HG02623 (cell line): Measurements from ENCODE around the gene HELB.

Experiments
- ATAC-seq: cut with Tn5 transposase; IDR thresholded peaks from one replicate; pipeline ENCODE4 v1.9.1; 2021; ENCODE audit warnings: moderate library complexity; ENCODE audit not compliant: unreplicated experiment

The HELB gene

DNA sequence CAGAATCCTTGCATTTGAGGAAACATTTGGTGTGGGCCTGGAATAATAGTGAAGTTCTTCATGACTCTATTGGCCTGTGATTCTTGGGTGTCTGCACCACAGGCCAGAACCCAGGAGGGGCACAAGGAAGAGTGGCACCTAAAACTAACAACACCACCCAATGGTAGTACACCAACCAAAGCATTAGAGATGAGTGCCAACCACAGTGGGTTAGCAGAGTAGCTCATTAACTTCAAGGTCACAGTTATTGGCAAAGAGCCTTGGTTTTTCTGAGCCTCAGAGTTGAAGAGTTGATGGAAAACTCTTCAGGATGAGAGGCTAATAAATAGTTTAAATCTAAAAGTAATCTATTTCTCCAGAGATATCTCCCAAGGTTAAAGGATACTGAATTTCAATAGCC, 57.0 kb downstream of the HELB start:
- ATAC-seq: no peak

DNA sequence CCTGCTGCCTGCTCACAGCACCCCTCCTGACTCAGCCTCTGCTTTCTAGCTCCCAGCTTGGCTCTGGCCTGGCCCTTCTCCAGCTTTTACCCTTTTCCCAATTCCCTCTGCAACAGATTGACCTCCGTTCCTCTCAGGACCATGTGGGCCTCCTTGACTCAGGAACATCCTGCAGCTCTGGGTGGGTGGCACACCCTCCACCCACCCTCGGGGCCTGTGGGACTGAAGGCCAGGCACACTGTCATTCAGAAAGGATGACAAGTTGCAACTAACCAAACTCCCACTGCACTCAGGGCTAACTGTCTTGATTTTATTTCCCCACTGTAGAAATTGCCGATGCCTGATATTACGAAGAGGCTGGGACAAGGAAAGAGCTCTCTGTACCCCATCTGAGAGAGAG, 59.4 kb downstream of the HELB start:
- ATAC-seq: no peak

GRCh38 chr12:66365718-66366490, 63.6 kb downstream of the HELB start:
- ATAC-seq: no peak

GRCh38 chr12:66367015-66367667, 64.8 kb downstream of the HELB start:
- ATAC-seq: no peak

DNA sequence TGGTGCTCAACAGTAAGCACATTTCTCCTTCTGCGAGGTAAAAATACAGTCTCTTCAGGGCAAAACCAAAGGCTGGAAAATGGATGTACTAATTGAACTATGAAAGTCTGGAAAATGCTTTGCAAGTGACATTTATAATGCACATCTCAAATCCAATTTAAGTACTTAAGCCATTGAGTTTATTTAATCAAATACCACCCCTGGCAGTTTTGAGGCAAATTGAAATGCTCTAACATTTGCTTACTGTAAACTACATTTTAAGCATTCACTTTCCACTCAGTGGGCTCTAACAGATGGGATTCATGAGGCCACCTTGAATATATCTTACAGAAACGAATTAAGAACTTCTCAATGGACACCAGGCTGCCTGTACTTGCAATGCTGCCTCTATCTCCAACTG, 69.7 kb downstream of the HELB start:
- no peak for ATAC-seq

GRCh38 chr12:66375560-66375959, 73.3 kb downstream of the HELB start:
- no peak for ATAC-seq

GRCh38 chr12:66379616-66380015, 77.3 kb downstream of the HELB start:
- no peak for ATAC-seq

GRCh38 chr12:66380769-66381535, 78.7 kb downstream of the HELB start:
- ATAC-seq: no peak

GRCh38 chr12:66387117-66387516, 84.8 kb downstream of the HELB start:
- no peak for ATAC-seq
